NCI-H82 treated with DMSO at 0.1 percent for 48 hours (cell line): ENCODE data around the gene COL7A1.
"Not testable (repeated sequence)": the region's sequence is repeated elsewhere in the genome, so short reads cannot be mapped to it uniquely, and the experiment has no call there.

Source experiments
- DNase-seq: peaks from one replicate; lab custom pipeline; 2025; ENCODE audit not compliant: unreplicated experiment; lab: John Stamatoyannopoulos, UW

The COL7A1 gene

GRCh38 chr3:48565186-48565585, 29.9 kb downstream of the COL7A1 start:
- DNase-seq: no peak

- DNase-seq: no peak
Measured at GRCh38 chr3:48564667-48565066, 30.5 kb downstream of the COL7A1 start.

- no peak for DNase-seq
Measured at GRCh38 chr3:48564022-48564421, 31.1 kb downstream of the COL7A1 start.

- no peak for DNase-seq
Measured at GRCh38 chr3:48563382-48563918, 31.7 kb downstream of the COL7A1 start, which contains the start of gene UCN2. Gene UCN2, minus strand, starts transcription at chr3:48563781. Its CDS starts 657 bp downstream, at chr3:48563124.

- no peak for DNase-seq
Measured at GRCh38 chr3:48562367-48563095, 32.6 kb downstream of the COL7A1 start.

- peak; percentile 39 for DNase-seq
Measured at GRCh38 chr3:48561045-48561736, 33.9 kb downstream of the COL7A1 start.

- DNase-seq: peak; percentile 39
Measured at GRCh38 chr3:48560648-48561018, 34.5 kb downstream of the COL7A1 start.

GRCh38 chr3:48558493-48559134, 36.5 kb downstream of the COL7A1 start:
- no peak for DNase-seq

- peak; percentile 98 for DNase-seq
Measured at GRCh38 chr3:48556796-48557626, 38.1 kb downstream of the COL7A1 start, which contains the start of gene PFKFB4. Gene PFKFB4, minus strand, starts transcription at chr3:48556803. Its CDS starts 26 bp downstream, at chr3:48556777.

GRCh38 chr3:48555949-48556795, 39.0 kb downstream of the COL7A1 start:
- DNase-seq: no peak

GRCh38 chr3:48555231-48555948, 39.7 kb downstream of the COL7A1 start:
- DNase-seq: no peak

GRCh38 chr3:48553886-48554845, 41.0 kb downstream of the COL7A1 start:
- no peak for DNase-seq

GRCh38 chr3:48553361-48553760, 41.8 kb downstream of the COL7A1 start:
- DNase-seq: no peak

- no peak for DNase-seq
Measured at GRCh38 chr3:48552111-48552951, 42.8 kb downstream of the COL7A1 start.

GRCh38 chr3:48551651-48552050, 43.5 kb downstream of the COL7A1 start:
- DNase-seq: not testable (repeated sequence)

- DNase-seq: peak; percentile 44
Measured at GRCh38 chr3:48548729-48549705, 46.1 kb downstream of the COL7A1 start.
